ENCODE results near the gene DHX36.

- no peak for TF ChIP-seq ZNF384 (IDR thresholded peaks at IDR 0.05)
- no peak for TF ChIP-seq FOXM1 (IDR thresholded peaks at IDR 0.05; ENCODE audit: borderline replicate concordance)
- no peak for TF ChIP-seq FOXA1 (IDR thresholded peaks at IDR 0.05)
- TF ChIP-seq PKNOX1 (IDR thresholded peaks at IDR 0.05) = no peak
- TF ChIP-seq HDGF (IDR thresholded peaks at IDR 0.05; ENCODE audit: borderline replicate concordance) = no peak
- TF ChIP-seq TARDBP (IDR thresholded peaks at IDR 0.05) = no peak
These were observed 95.1 kb downstream of the DHX36 start for GRCh38 chr3:154229217-154229590.

Measured in HEK293T (cell line).